Lower leg skin (tissue), 4 donors: ENCODE data around the gene RLN2. TPM values are rescaled to one million over a fixed set of nuclear protein-coding genes. Genes with fewer than 3 reads are reported as not detected.

Source experiments
- DNase-seq, 2 donors: peaks; one replicate each; pipeline ENCODE4 v3.0.0-alpha.2; 2019; ENCODE audit warnings: low spot score in 2 of 2
- H3K4me3 ChIP-seq: fragments of 200-600 bp; sonication (generic); 2 replicates; pipeline ENCODE4 v1.5.1; 2017; ENCODE audit warnings: mild to moderate bottlenecking, low read depth; ENCODE audit not compliant: poor library complexity, severe bottlenecking
- CTCF ChIP-seq, 3 donors: fragments of 450-650 bp; IDR thresholded peaks; one replicate each; pipeline ENCODE4 v1.5.1; 2016; ENCODE audit warnings: antibody characterized with exemption in 3 of 3, mild to moderate bottlenecking in 3 of 3, moderate library complexity in 2 of 3
- POLR2A ChIP-seq, 2 donors: fragments of 450-650 bp; IDR thresholded peaks; one replicate each; pipeline ENCODE4 v1.6.1; 2016 to 2017; ENCODE audit warnings: antibody characterized with exemption in 2 of 2, mild to moderate bottlenecking in 1 of 2, moderate library complexity in 1 of 2
- WGBS, 2 donors: methylation state at CpG; one replicate each; pipeline ENCODE4 v1.1.5; 2018; 5-methylcytosine and 5-hydroxymethylcytosine counted together
- intact Hi-C: fragments of 100-400 bp; cut with DNase I; formaldehyde crosslinking; loops from one replicate; pipeline ENCODE4 v1.15.0; 2023; ENCODE audit warnings: low total_unique reads
- total RNA-seq, 4 donors: library from RNA; depleted of rRNA; stranded (reverse); fragments of >200 nt; gene quantifications; one replicate each; pipeline ENCODE4 v1.1.0, GENCODE V29; 2016

Gene RLN2
- total RNA-seq, 4 donors from 2014 or later, result not detected

DNA sequence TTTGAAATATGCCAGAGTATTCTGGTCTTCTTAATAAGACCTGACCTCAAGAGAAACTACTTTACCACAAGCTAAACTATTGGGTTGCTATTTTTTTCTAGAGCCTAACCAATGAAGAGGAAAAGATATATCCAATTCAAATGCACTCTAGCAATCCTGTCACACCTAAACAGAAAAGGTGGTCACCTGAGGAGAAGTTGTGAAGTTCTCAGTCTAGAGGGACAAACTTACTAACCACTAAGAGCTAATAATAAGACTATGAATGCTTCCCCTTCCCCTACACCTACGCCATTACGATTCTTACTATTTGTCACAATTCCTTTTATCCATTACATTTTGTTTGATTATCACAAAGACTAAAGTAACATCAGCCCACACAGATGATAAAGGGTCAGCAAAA is 29.7 kb downstream of the RLN2 start:
- intact Hi-C loops, result no loop called here
- H3K4me3 ChIP-seq, result no peak overlapping the region
- DNase-seq, result no peak
- no peak for TF ChIP-seq POLR2A (IDR thresholded peaks at IDR 0.05)
- WGBS, 2 donors, result 92 to 94% methylated on average over 2 of the region's 2 CpGs

DNA sequence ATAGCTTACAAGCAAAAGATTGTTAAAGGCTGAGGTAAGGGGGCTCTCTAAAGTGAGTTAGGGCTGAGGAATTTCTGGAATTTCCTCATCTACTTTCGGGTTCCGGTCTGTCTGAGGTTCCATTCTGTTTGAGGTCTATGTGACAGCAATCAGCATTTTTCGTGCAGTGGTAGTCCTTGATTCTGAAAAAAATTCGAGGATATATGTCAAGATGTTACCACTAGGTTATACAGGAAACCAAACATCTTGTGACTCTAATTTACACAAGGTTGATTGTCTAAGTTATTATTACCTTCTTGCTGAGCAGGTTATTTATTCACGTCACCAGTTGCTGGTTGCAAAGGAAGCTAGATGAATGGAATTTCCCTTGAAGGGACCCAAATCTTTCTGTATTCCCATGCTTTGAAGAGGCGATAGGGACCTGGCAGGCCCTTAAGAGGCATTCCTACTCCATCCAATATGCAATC is 35.2 kb downstream of the RLN2 start:
- intact Hi-C loops, result no loop called here

DNA sequence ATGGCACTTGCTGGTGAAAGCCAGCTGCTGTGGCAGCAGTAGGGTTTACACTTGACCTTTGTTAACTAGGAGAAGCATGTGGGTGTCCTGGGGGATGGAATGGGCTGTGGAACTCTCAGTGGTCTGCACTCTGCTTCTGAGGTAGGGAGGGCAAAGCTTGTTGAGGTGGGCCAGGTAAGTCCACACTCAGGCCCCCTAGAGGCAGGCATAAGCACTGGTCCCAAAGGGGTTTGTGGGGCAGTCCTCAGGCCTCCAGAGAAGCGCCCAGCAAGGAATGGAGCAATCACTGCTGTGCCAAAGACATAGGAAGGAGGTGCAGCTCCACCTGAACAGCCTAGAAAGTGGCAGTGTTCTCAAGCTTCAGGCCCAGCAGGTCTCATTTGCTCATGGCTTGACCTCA is 38.6 kb downstream of the RLN2 start:
- no peak for TF ChIP-seq CTCF (IDR thresholded peaks at IDR 0.05)
- no peak for TF ChIP-seq POLR2A (IDR thresholded peaks at IDR 0.05)
- WGBS, 2 donors, result 0 to 78% methylated on average over 1 of the region's 1 CpG
- peak in 1 of 2 donors; percentile 39 for DNase-seq
- H3K4me3 ChIP-seq, result no peak overlapping the region
- intact Hi-C loops, result no loop called here

More for the DNA sequence above, 35.2 kb downstream of the RLN2 start:
- WGBS, 2 donors, result 36 to 39% methylated on average over 6 of the region's 6 CpGs
- no peak overlapping the region for H3K4me3 ChIP-seq
- no peak for DNase-seq
- TF ChIP-seq CTCF (IDR thresholded peaks at IDR 0.05) (no peak), POLR2A (IDR thresholded peaks at IDR 0.05) (no peak)

DNA sequence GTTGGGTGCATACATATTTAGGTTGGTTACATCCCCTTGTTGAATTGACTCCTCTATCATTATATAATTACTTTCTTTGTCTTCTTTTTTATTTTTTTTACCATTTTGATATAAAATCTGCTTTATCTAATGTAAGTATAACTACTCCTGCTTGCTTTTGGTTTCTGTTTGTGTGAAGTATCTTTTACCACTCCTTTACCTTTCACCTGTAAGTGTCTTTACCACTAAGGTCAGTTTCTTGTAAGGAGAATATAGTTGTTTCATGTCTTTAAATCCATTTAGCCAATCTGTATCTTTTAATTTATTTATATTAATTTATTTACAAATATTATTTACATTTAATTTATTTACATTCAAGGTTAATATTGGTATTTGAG is 40.3 kb downstream of the RLN2 start:
- TF ChIP-seq POLR2A (IDR thresholded peaks at IDR 0.05), result no peak
- no peak for TF ChIP-seq CTCF (IDR thresholded peaks at IDR 0.05)
- no peak for DNase-seq
- no peak overlapping the region for H3K4me3 ChIP-seq
- intact Hi-C loops, result no loop called here

GRCh38 chr9:5263351-5264218 is 40.9 kb downstream of the RLN2 start:
- intact Hi-C loops, result no loop called here
- 47 to 54% methylated on average over 5 of the region's 5 CpGs for WGBS, 2 donors
- DNase-seq, result no peak
- TF ChIP-seq POLR2A (IDR thresholded peaks at IDR 0.05) (no peak), CTCF (IDR thresholded peaks at IDR 0.05) (no peak)
- H3K4me3 ChIP-seq, result no peak overlapping the region

Other genes with a start within 250 kb of the RLN2 start
- not detected for gene INSL6, start 119.1 kb downstream of the RLN2 start, total RNA-seq
- not detected for gene INSL4, start 73.3 kb downstream of the RLN2 start, total RNA-seq
- gene RLN1, start 35.2 kb upstream of the RLN2 start, total RNA-seq, result under 1 TPM in 1 of 4 donors, not detected in 3; 0.30 TPM
- 10 to 100 TPM in 2 of 4 donors, 1 to 10 TPM in 2; 6.1 to 15.3 (median 9.1) TPM for gene PLGRKT, start 133.2 kb upstream of the RLN2 start, total RNA-seq
- gene CD274, start 145.8 kb upstream of the RLN2 start, total RNA-seq, result 1 to 10 TPM in 1 of 4 donors, under 1 TPM in 3; 0.08 to 1.5 (median 0.50) TPM
- 1 to 10 TPM in 2 of 4 donors, under 1 TPM in 1, not detected in 1; 0.63 to 2.5 (median 1.3) TPM for gene PDCD1LG2, start 205.8 kb upstream of the RLN2 start, total RNA-seq